Diencephalon (tissue), 1 donor: Measurements from ENCODE around the gene RIIAD1. TPM values are rescaled to one million over a fixed set of nuclear protein-coding genes. Genes with fewer than 3 reads are reported as not detected.

Experiments used
- small RNA-seq: library from RNA; depleted of rRNA; stranded (forward); fragments of <200 nt; gene quantifications from one replicate; pipeline ENCODE3, GENCODE V24; 2014
- total RNA-seq: library from RNA; depleted of rRNA; stranded (reverse); fragments of >200 nt; gene quantifications from one replicate; pipeline ENCODE4 v1.2.3, GENCODE V29; 2014

Gene RIIAD1, protein sequence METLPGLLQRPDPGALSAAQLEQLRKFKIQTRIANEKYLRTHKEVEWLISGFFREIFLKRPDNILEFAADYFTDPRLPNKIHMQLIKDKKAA
- 13.4 TPM for total RNA-seq

GRCh38 chr1:151720974-151721787 is at the start of gene RIIAD1:
Gene RIIAD1 (plus strand): TSS chr1:151721522. CDS start chr1:151721537, 15 bp downstream.

DNA sequence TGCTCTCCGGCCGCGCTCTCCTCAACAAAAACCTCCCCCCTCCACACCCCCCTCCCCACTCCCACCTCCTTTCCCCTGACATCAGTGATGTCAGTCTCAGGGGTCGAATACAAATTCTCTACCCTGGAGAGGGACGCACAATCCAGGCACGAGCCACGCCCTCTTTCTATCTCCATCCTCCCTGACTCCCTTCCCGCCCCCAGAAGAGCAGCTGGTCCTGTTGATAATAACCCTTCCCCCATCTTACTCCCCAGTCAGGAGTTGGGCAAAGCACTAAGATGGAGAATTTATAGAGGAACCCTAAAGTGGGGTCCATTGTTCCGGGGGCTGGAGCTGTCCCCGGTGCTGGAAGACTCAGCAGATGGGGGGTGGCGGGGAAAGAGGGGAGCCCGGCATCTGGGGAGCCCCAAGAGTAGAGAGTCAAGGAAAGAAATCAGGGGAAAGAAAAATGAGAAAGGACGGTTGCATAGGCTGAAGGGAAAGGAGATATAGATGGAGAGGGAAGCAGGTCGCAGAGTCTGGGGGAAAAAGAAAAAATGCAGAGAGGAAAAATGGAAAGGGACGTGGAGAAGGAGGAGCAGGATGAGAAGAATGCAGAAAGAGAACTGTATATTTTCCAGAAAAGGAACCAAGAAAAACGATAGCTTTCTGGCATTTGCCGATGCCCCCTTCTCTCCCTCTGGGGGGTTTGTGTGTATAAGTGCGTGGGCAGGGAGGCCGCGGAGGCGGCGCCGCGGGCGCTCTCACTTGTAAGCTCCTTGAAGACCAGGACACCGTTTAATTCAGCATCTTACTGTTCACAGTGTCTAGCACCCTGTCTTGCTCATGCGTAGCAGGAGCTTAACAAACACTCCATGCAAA is 4.3 kb upstream of the RIIAD1 start, which contains the start of gene CELF3:
CELF3 (minus strand) TSS at position 33 of the 861 bp plus-strand sequence. CDS start 783 bp downstream, outside the sequence.

DNA sequence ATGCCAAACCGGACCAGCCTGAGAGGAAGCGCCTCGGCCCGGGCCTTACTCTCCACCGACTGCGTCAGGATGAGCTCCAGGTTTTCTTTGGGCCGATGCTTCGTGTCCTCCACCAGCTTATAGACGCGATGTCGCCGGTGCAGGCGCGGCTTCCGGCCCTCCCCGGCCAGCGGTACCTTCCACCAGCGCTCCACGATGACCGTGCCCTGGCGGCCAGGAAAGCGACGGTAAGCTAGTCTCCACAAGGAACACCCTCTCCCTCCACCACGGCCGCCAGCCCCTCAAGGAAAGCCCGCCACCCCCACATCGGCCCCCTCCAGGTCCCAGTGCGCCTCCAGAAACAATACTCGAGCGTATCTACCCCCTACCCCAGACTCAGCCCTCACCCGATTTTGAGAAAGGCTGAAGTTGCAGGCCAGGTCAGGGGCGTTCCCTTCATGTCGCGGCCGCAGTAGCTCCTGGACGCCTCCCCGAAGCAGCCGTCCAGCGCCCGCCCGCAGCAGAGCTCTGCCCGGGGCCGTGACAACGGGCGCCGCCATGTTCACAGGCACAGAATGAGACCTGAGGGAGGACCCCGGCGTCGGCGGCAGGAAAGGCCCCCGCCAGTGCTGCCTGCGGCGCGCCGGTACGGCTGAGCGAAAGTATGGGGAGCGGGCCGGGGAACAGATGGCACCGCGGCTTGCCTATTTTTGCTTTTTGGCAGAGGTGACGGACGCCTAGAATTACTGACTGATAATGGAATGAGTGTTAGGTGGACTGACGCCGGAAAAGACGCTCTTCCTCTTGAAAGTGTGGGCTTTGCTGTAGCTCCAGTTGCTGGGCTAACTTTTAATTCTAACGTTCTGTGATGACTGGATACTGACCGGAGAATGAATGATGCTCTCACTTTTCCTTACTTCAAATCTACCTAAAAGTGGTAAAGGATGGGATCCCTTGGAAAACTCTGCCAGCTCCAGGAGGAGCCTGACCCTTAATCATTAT is 41.9 kb downstream of the RIIAD1 start, which contains the start of gene MRPL9:
MRPL9 (minus strand) TSS at position 556 of the 981 bp plus-strand sequence; CDS start at position 539, 17 bp downstream.

Small RNA genes lying within 50 kb of the gene (small RNA-seq; reads per million reads assigned to genes)
- gene RNU6-662P, result not detected

Other genes starting within 250 kb of the RIIAD1 start
- gene CGN, start 210.1 kb upstream of the RIIAD1 start, total RNA-seq, result 3.2 TPM
- gene TUFT1, start 181.2 kb upstream of the RIIAD1 start, total RNA-seq, result 11.5 TPM
- 85.6 TPM for gene SNX27, start 109.5 kb upstream of the RIIAD1 start, total RNA-seq
- gene CELF3, start 4.7 kb upstream of the RIIAD1 start, total RNA-seq, result 36.0 TPM
- gene MRPL9, start 42.0 kb downstream of the RIIAD1 start, total RNA-seq, result 55.4 TPM
- gene TDRKH, start 69.0 kb downstream of the RIIAD1 start, total RNA-seq, result 18.2 TPM
- 0.23 TPM for gene LINGO4, start 83.9 kb downstream of the RIIAD1 start, total RNA-seq
- gene RORC, start 110.3 kb downstream of the RIIAD1 start, total RNA-seq, result 0.23 TPM
- not detected for gene C2CD4D, start 118.3 kb downstream of the RIIAD1 start, total RNA-seq
- gene THEM5, start 132.2 kb downstream of the RIIAD1 start, total RNA-seq, result not detected
- gene THEM4, start 188.0 kb downstream of the RIIAD1 start, total RNA-seq, result 9.9 TPM